Subcutaneous adipose tissue (tissue), 4 donors: Measurements from ENCODE around the gene KCNC3. TPM values are rescaled to one million over a fixed set of nuclear protein-coding genes. Genes with fewer than 3 reads are reported as not detected.

ENCODE experiments used
- CTCF ChIP-seq: fragments of 450-650 bp; IDR thresholded peaks from one replicate; pipeline ENCODE4 v1.5.1; 2016; ENCODE audit warnings: low read depth, mild to moderate bottlenecking, control low read depth, antibody characterized with exemption, moderate library complexity
- total RNA-seq, 4 donors: library from RNA; depleted of rRNA; stranded (reverse); fragments of >200 nt; gene quantifications; one replicate each; pipeline ENCODE4 v1.1.0, GENCODE V29; 2016

The KCNC3 gene
- total RNA-seq, 4 donors from 2014 or later, result 0.16 to 0.75 (median 0.28) TPM

- no peak for TF ChIP-seq CTCF
These were observed 12.1 kb downstream of the KCNC3 start for GRCh38 chr19:50317115-50317514.

GRCh38 chr19:50315773-50316448 lies 13.3 kb downstream of the KCNC3 start:
- TF ChIP-seq CTCF, result no peak

- no peak for TF ChIP-seq CTCF
These were observed 14.2 kb downstream of the KCNC3 start for GRCh38 chr19:50314724-50315708.

GRCh38 chr19:50313812-50314536 lies 15.2 kb downstream of the KCNC3 start:
- no peak for TF ChIP-seq CTCF

GRCh38 chr19:50312967-50313811 lies 16.0 kb downstream of the KCNC3 start:
- no peak for TF ChIP-seq CTCF

- TF ChIP-seq CTCF, result no peak
These were observed 17.2 kb downstream of the KCNC3 start for GRCh38 chr19:50311723-50312635.
